Liver (tissue), 9 donors: Measurements from ENCODE around the gene SETD3. TPM values are rescaled to one million over a fixed set of nuclear protein-coding genes. Genes with fewer than 3 reads are reported as not detected.

Experiments used
- DNase-seq: peaks from one replicate; pipeline ENCODE4 v3.0.0-alpha.2; 2017; ENCODE audit warnings: low spot score
- H3K27ac ChIP-seq, 2 donors: one replicate each; pipeline ENCODE4 v1.7.0; 2013; ENCODE audit warnings: inconsistent platforms in 2 of 2, low read length in 2 of 2, control low read depth in 1 of 2, low read depth in 1 of 2, mild to moderate bottlenecking in 1 of 2
- H3K27me3 ChIP-seq, 4 donors: one replicate each; pipeline versions ENCODE4 v1.6.1 to v1.7.0; 2013; ENCODE audit warnings: low read length in 3 of 4, inconsistent platforms in 1 of 4, mild to moderate bottlenecking in 1 of 4, moderate library complexity in 1 of 4; ENCODE audit not compliant: control insufficient read depth in 4 of 4, insufficient read depth in 4 of 4
- H3K36me3 ChIP-seq, 4 donors: one replicate each; pipeline versions ENCODE4 v1.6.1 to v1.7.0; 2013; ENCODE audit warnings: low read length in 3 of 4, mild to moderate bottlenecking in 3 of 4, low read depth in 1 of 4, moderate library complexity in 1 of 4; ENCODE audit not compliant: control insufficient read depth in 4 of 4, insufficient read depth in 3 of 4
- H3K4me1 ChIP-seq, 4 donors: one replicate each; pipeline versions ENCODE4 v1.6.1 to v1.7.0; 2013; ENCODE audit warnings: low read length in 3 of 4, mild to moderate bottlenecking in 3 of 4, moderate library complexity in 1 of 4; ENCODE audit not compliant: control insufficient read depth in 4 of 4, insufficient read depth in 4 of 4
- H3K4me3 ChIP-seq, 3 donors: one replicate each; pipeline versions ENCODE4 v1.6.1 to v1.7.0; 2013; ENCODE audit warnings: low read length in 3 of 3, control low read depth in 1 of 3, low read depth in 1 of 3, mild to moderate bottlenecking in 1 of 3
- H3K9ac ChIP-seq, 2 donors: one replicate each; pipeline ENCODE4 v1.7.0; 2013; ENCODE audit warnings: low read length in 2 of 2, mild to moderate bottlenecking in 2 of 2, moderate library complexity in 2 of 2, control low read depth in 1 of 2, low read depth in 1 of 2
- H3K9me3 ChIP-seq, 4 donors: one replicate each; pipeline versions ENCODE4 v1.6.1 to v1.7.0; 2013; ENCODE audit warnings: low read length in 3 of 4; ENCODE audit not compliant: control insufficient read depth in 4 of 4
- GABPA ChIP-seq, 2 donors: IDR thresholded peaks in 1 of 2; conservative IDR thresholded peaks in 1 of 2; 2 replicates each; pipeline ENCODE4 v1.6.1; 2016; ENCODE audit warnings: antibody characterized with exemption in 2 of 2, mild to moderate bottlenecking in 1 of 2, moderate library complexity in 1 of 2
- HNF4A ChIP-seq, 2 donors: conservative IDR thresholded peaks; 2 replicates each; pipeline ENCODE4 v1.6.1; 2016; ENCODE audit warnings: antibody characterized with exemption in 2 of 2, mild to moderate bottlenecking in 2 of 2
- JUND ChIP-seq, 2 donors: IDR thresholded peaks; 2 replicates each; pipeline ENCODE4 v1.6.1; 2016; ENCODE audit warnings: antibody characterized with exemption in 2 of 2
- MAX ChIP-seq: IDR thresholded peaks from 2 replicates; pipeline ENCODE4 v1.6.1; 2016; ENCODE audit warnings: antibody characterized with exemption
- NR2F2 ChIP-seq: IDR thresholded peaks from 2 replicates; pipeline ENCODE4 v1.6.1; 2016; ENCODE audit warnings: antibody characterized with exemption
- RAD21 ChIP-seq, 2 donors: IDR thresholded peaks; 2 replicates each; pipeline ENCODE4 v1.6.1; 2016; ENCODE audit warnings: antibody characterized with exemption in 2 of 2, mild to moderate bottlenecking in 2 of 2
- RXRA ChIP-seq, 2 donors: IDR thresholded peaks; 2 replicates each; pipeline ENCODE4 v1.6.1; 2017 to 2018; ENCODE audit warnings: antibody characterized with exemption in 2 of 2, mild to moderate bottlenecking in 1 of 2
- SP1 ChIP-seq: IDR thresholded peaks from 2 replicates; pipeline ENCODE4 v1.6.1; 2018; ENCODE audit warnings: antibody characterized with exemption, mild to moderate bottlenecking
- TAF1 ChIP-seq: conservative IDR thresholded peaks from 2 replicates; pipeline ENCODE4 v1.6.1; 2016; ENCODE audit warnings: antibody characterized with exemption, mild to moderate bottlenecking
- WGBS: extraction: QIAGEN DNeasy Blood & Tissue Kit; methylation state at CpG from one replicate; pipeline ENCODE4 v1.1.7; 2013; 5-methylcytosine and 5-hydroxymethylcytosine counted together
- polyA plus RNA-seq, 2 donors: library from polyadenylated mRNA; stranded (reverse) in 1 of 2; unstranded in 1 of 2; fragments of 200-250 nt in 1 of 2; fragments of >200 nt in 1 of 2; fragmentation: Nextera tagmentation in 1 of 2; extraction: Ambion mirVana in 1 of 2; gene quantifications; one replicate each; pipeline versions ENCODE4 v1.2.1 to v1.2.3, GENCODE V29; 2013 to 2015
- total RNA-seq, 2 donors: library from RNA; depleted of rRNA; stranded (reverse); fragments of >200 nt; gene quantifications; one replicate each; pipeline ENCODE4 v1.2.3, GENCODE V29; 2014
- TF ChIP-seq, protein P1 (sequence below): IDR thresholded peaks from 2 replicates; pipeline ENCODE4 v1.6.1; 2016; ENCODE audit warnings: antibody characterized with exemption
- TF ChIP-seq, protein P2 (sequence below): IDR thresholded peaks from 2 replicates; pipeline ENCODE4 v1.6.1; 2016; ENCODE audit warnings: antibody characterized with exemption, mild to moderate bottlenecking
- donor health status: healthy.
- donor health status: healthy.
- donor health status: healthy.
- donor health status: healthy.
- donor health status: healthy.

The SETD3 gene
- total and polyA plus RNA-seq, 4 donors, result 18.7 to 39.7 (median 19.4) TPM

GRCh38 chr14:99520571-99521081 lies 40.0 kb upstream of the SETD3 start:
- no peak overlapping the region for H3K27ac ChIP-seq
- H3K4me1 ChIP-seq, result peaks cover 0 to 16% (median 3%) of the 10 kb centered on the region in 4 donors
- no peaks in the 10 kb centered on the region for H3K27me3 ChIP-seq
- H3K36me3 ChIP-seq, result peaks cover 0 to 8% (median 0%) of the 10 kb centered on the region in 4 donors
- TF ChIP-seq, protein P1, sequence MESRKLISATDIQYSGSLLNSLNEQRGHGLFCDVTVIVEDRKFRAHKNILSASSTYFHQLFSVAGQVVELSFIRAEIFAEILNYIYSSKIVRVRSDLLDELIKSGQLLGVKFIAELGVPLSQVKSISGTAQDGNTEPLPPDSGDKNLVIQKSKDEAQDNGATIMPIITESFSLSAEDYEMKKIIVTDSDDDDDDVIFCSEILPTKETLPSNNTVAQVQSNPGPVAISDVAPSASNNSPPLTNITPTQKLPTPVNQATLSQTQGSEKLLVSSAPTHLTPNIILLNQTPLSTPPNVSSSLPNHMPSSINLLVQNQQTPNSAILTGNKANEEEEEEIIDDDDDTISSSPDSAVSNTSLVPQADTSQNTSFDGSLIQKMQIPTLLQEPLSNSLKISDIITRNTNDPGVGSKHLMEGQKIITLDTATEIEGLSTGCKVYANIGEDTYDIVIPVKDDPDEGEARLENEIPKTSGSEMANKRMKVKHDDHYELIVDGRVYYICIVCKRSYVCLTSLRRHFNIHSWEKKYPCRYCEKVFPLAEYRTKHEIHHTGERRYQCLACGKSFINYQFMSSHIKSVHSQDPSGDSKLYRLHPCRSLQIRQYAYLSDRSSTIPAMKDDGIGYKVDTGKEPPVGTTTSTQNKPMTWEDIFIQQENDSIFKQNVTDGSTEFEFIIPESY, result no peak
- TF ChIP-seq GABPA (IDR thresholded peaks at IDR 0.05 in 1 of 2, conservative IDR thresholded peaks at IDR 0.05 in 1 of 2) (no peak), TAF1 (no peak), SP1 (no peak), NR2F2 (no peak), MAX (no peak), RAD21 (IDR thresholded peaks at IDR 0.05) (no peak), JUND (IDR thresholded peaks at IDR 0.05) (no peak), RXRA (IDR thresholded peaks at IDR 0.05) (no peak), HNF4A (conservative IDR thresholded peaks at IDR 0.05) (no peak)
- TF ChIP-seq, protein P2, sequence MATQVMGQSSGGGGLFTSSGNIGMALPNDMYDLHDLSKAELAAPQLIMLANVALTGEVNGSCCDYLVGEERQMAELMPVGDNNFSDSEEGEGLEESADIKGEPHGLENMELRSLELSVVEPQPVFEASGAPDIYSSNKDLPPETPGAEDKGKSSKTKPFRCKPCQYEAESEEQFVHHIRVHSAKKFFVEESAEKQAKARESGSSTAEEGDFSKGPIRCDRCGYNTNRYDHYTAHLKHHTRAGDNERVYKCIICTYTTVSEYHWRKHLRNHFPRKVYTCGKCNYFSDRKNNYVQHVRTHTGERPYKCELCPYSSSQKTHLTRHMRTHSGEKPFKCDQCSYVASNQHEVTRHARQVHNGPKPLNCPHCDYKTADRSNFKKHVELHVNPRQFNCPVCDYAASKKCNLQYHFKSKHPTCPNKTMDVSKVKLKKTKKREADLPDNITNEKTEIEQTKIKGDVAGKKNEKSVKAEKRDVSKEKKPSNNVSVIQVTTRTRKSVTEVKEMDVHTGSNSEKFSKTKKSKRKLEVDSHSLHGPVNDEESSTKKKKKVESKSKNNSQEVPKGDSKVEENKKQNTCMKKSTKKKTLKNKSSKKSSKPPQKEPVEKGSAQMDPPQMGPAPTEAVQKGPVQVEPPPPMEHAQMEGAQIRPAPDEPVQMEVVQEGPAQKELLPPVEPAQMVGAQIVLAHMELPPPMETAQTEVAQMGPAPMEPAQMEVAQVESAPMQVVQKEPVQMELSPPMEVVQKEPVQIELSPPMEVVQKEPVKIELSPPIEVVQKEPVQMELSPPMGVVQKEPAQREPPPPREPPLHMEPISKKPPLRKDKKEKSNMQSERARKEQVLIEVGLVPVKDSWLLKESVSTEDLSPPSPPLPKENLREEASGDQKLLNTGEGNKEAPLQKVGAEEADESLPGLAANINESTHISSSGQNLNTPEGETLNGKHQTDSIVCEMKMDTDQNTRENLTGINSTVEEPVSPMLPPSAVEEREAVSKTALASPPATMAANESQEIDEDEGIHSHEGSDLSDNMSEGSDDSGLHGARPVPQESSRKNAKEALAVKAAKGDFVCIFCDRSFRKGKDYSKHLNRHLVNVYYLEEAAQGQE, result no peak
- H3K9me3 ChIP-seq, result no peaks in the 10 kb centered on the region
- WGBS, result 94% methylated on average over 11 of the region's 11 CpGs
- DNase-seq, result no peak
- no peak overlapping the region for H3K4me3 ChIP-seq
- H3K9ac ChIP-seq, result no peak overlapping the region

DNA sequence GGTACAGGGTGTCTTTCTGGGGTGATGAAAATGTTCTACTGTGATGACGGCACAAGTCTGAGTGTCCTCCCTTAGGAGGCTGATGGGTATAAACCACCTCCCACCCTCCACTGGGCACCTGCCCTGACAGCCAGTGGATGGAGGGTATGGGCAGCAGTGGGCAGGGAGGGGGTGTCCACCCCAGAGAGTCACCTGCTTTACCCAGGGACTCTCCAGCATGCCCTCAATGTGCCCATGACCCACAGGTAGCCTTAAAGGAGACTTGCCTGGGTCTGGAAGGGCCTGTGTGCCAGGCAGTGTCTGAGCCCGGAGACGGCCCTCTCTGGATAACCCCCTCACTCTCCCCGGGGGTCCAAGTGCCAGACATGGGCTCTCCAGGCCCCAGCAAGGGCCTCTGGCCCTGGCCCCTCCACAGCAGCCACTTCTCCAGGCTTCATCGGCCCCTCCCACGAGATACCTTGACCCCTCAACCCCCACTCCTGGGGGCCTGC lies 39.3 kb upstream of the SETD3 start:
- no peak overlapping the region for H3K9ac ChIP-seq
- DNase-seq, result no peak
- WGBS, result 89% methylated on average over 6 of the region's 6 CpGs
- no peaks in the 10 kb centered on the region for H3K9me3 ChIP-seq
- H3K27me3 ChIP-seq, result no peaks in the 10 kb centered on the region
- peaks cover 0 to 16% (median 3%) of the 10 kb centered on the region in 4 donors for H3K4me1 ChIP-seq
- H3K27ac ChIP-seq, result no peak overlapping the region
- H3K36me3 ChIP-seq, result peaks cover 0 to 9% (median under 1%) of the 10 kb centered on the region in 4 donors
- no peak overlapping the region for H3K4me3 ChIP-seq
- TF ChIP-seq, protein P2, result no peak
- no peak for TF ChIP-seq HNF4A (conservative IDR thresholded peaks at IDR 0.05)
- TF ChIP-seq, protein P1, result no peak
